ENCODE measurements around the gene COX7B2. TPM values are rescaled to one million over a fixed set of nuclear protein-coding genes. Genes with fewer than 3 reads are reported as not detected.

COX7B2 gene
- total and polyA plus RNA-seq, 12 donors = not detected

- WGBS, 4 donors = 91 to 100% (median 92%) methylated on average over 2 to 24 of the region's 24 CpGs; no CpG with 5 or more reads in 1 of the 4 donors
- intact Hi-C loops (cut with DNase I) = no loop called here
- DNase-seq = no peak
- TF ChIP-seq POLR2A (IDR thresholded peaks at IDR 0.05) = no peak
- Histone ChIP-seq H3K9me3 (replicated peaks in 1 of 3) (no peaks in the 10 kb centered on the region), H3K4me3 (no peak overlapping the region), H3K27me3 (no peaks in the 10 kb centered on the region), H3K36me3 (replicated peaks in 1 of 2) (no peaks in the 10 kb centered on the region), H3K27ac (no peak overlapping the region), H3K4me1 (replicated peaks in 1 of 2) (no peaks in the 10 kb centered on the region)
These were observed 78.0 kb downstream of the COX7B2 start for GRCh38 chr4:46830971-46831454.

- H3K27ac ChIP-seq = no peak overlapping the region
- 80 to 93% (median 83%) methylated on average over 6 of the region's 6 CpGs for WGBS, 4 donors
- DNase-seq = no peak
- TF ChIP-seq POLR2A (IDR thresholded peaks at IDR 0.05) = no peak
- no peak for TF ChIP-seq CTCF (IDR thresholded peaks at IDR 0.05)
- no peaks in the 10 kb centered on the region for H3K36me3 ChIP-seq (replicated peaks in 1 of 2)
- H3K9me3 ChIP-seq (replicated peaks in 1 of 3) = no peaks in the 10 kb centered on the region
- intact Hi-C loops (cut with DNase I) = no loop called here
- H3K27me3 ChIP-seq = no peaks in the 10 kb centered on the region
- H3K4me3 ChIP-seq = no peak overlapping the region
- no peaks in the 10 kb centered on the region for H3K4me1 ChIP-seq (replicated peaks in 1 of 2)
These were observed 88.9 kb downstream of the COX7B2 start for GRCh38 chr4:46820154-46820553.

GRCh38 chr4:46819095-46819494 lies 90.0 kb downstream of the COX7B2 start:
- no peaks in the 10 kb centered on the region for H3K9me3 ChIP-seq (replicated peaks in 1 of 3)
- TF ChIP-seq POLR2A (IDR thresholded peaks at IDR 0.05) (no peak), CTCF (IDR thresholded peaks at IDR 0.05) (no peak)
- intact Hi-C loops (cut with DNase I) = no loop called here

GRCh38 chr4:46818604-46819003 lies 90.4 kb downstream of the COX7B2 start:
- H3K4me1 ChIP-seq (replicated peaks in 1 of 2) = no peaks in the 10 kb centered on the region
- no peak overlapping the region for H3K4me3 ChIP-seq
- H3K27ac ChIP-seq = no peak overlapping the region
- DNase-seq = no peak
- no peaks in the 10 kb centered on the region for H3K27me3 ChIP-seq
- no peak for TF ChIP-seq POLR2A (IDR thresholded peaks at IDR 0.05)
- no peak for TF ChIP-seq CTCF (IDR thresholded peaks at IDR 0.05)
- H3K36me3 ChIP-seq (replicated peaks in 1 of 2) = no peaks in the 10 kb centered on the region
- intact Hi-C loops (cut with DNase I) = no loop called here
- no peaks in the 10 kb centered on the region for H3K9me3 ChIP-seq (replicated peaks in 1 of 3)
- WGBS, 4 donors = 68 to 89% (median 77%) methylated on average over 4 of the region's 4 CpGs

More at GRCh38 chr4:46819095-46819494, 90.0 kb downstream of the COX7B2 start:
- 77 to 81% (median 80%) methylated on average over 3 of the region's 3 CpGs for WGBS, 4 donors
- H3K4me3 ChIP-seq = no peak overlapping the region
- H3K4me1 ChIP-seq (replicated peaks in 1 of 2) = no peaks in the 10 kb centered on the region
- DNase-seq = no peak
- H3K36me3 ChIP-seq (replicated peaks in 1 of 2) = no peaks in the 10 kb centered on the region
- no peak overlapping the region for H3K27ac ChIP-seq
- H3K27me3 ChIP-seq = no peaks in the 10 kb centered on the region

- Histone ChIP-seq H3K9me3 (replicated peaks in 1 of 3) (no peaks in the 10 kb centered on the region), H3K4me1 (replicated peaks in 1 of 2) (no peaks in the 10 kb centered on the region), H3K27ac (no peak overlapping the region), H3K27me3 (no peaks in the 10 kb centered on the region), H3K36me3 (replicated peaks in 1 of 2) (no peaks in the 10 kb centered on the region), H3K4me3 (no peak overlapping the region)
- TF ChIP-seq POLR2A (IDR thresholded peaks at IDR 0.05) (no peak), CTCF (IDR thresholded peaks at IDR 0.05) (no peak)
- no peak for DNase-seq
- 74 to 90% (median 78%) methylated on average over 1 of the region's 1 CpG for WGBS, 4 donors
- intact Hi-C loops (cut with DNase I) = no loop called here
These were observed 91.2 kb downstream of the COX7B2 start for GRCh38 chr4:46817806-46818205.

All from adrenal gland (tissue), 12 donors.